IMR-90 (cell line): ENCODE results near the gene ZMIZ1. TPM values are rescaled to one million over a fixed set of nuclear protein-coding genes. Genes with fewer than 3 reads are reported as not detected.

Source experiments
- ATAC-seq: fragments of 200-7000 bp; cut with Tn5 transposase; 2 replicates; pipeline ENCODE4 v1.9.1; 2020; ENCODE audit warnings: low read depth, mild to moderate bottlenecking, moderate library complexity
- BruUV-seq: library from RNA; stranded (reverse); fragments of 400-500 nt; replicated peaks from 2 replicates; lab custom pipeline; 2021; lab: Mats Ljungman, UMichigan
- CTCF ChIA-PET: fragments of 300-600 bp; formaldehyde crosslinking; extraction: SDS; loops from one replicate; lab custom pipeline; 2021; ENCODE audit warnings: antibody characterized with exemption; lab: Yijun Ruan, JAX
- POLR2A ChIA-PET: fragments of 300-600 bp; sonication (Branson Sonifier 250); formaldehyde crosslinking; loops from one replicate; lab custom pipeline; 2022; ENCODE audit warnings: antibody characterized with exemption; ENCODE audit not compliant: unreplicated experiment; lab: Charles Lee
- DNase-seq: peaks from one replicate; pipeline ENCODE4 v3.0.0; 2013
- H2AFZ ChIP-seq: replicated peaks from 2 replicates; pipeline ENCODE3; 2013; ENCODE audit warnings: low read length, mild to moderate bottlenecking; ENCODE audit not compliant: poor library complexity
- H2AK5ac ChIP-seq: 2 replicates; pipeline ENCODE4 v1.6.1; 2013; ENCODE audit warnings: low read depth, low read length, inconsistent platforms
- H2AK9ac ChIP-seq: replicated peaks from 2 replicates; pipeline ENCODE3; 2013; ENCODE audit warnings: mild to moderate bottlenecking, low read depth, low read length, moderate library complexity; ENCODE audit not compliant: poor library complexity
- H2BK120ac ChIP-seq: 2 replicates; pipeline ENCODE4 v1.6.1; 2013; ENCODE audit warnings: low read depth, low read length, inconsistent platforms
- H2BK15ac ChIP-seq: 3 replicates; pipeline ENCODE4 v1.6.1; 2013; ENCODE audit warnings: low read depth, low read length, inconsistent platforms
- H2BK20ac ChIP-seq: 2 replicates; pipeline ENCODE4 v1.6.1; 2013; ENCODE audit warnings: low read depth, mild to moderate bottlenecking, inconsistent platforms, low read length, moderate library complexity
- H2BK5ac ChIP-seq: 2 replicates; pipeline ENCODE4 v1.6.1; 2013; ENCODE audit warnings: mild to moderate bottlenecking, low read depth, low read length, inconsistent platforms; ENCODE audit not compliant: poor library complexity, severe bottlenecking
- H3K14ac ChIP-seq: replicated peaks from 2 replicates; pipeline ENCODE4 v1.6.1; 2013; ENCODE audit warnings: low read depth, low read length, inconsistent platforms
- H3K18ac ChIP-seq: 2 replicates; pipeline ENCODE4 v1.6.1; 2013; ENCODE audit warnings: low read depth, low read length, control low read depth
- H3K23ac ChIP-seq: 2 replicates; pipeline ENCODE4 v1.6.1; 2013; ENCODE audit warnings: low read depth, low read length, inconsistent platforms
- H3K27ac ChIP-seq: 2 replicates; pipeline ENCODE4 v1.5.1; 2013; ENCODE audit warnings: mild to moderate bottlenecking, control low read depth, low read length; ENCODE audit not compliant: insufficient read depth
- H3K27me3 ChIP-seq: 2 replicates; pipeline ENCODE4 v1.6.1; 2013; ENCODE audit warnings: low read length; ENCODE audit not compliant: control insufficient read depth, insufficient read depth
- H3K36me3 ChIP-seq: 2 replicates; pipeline ENCODE4 v1.6.1; 2013; ENCODE audit warnings: low read length, mixed read lengths; ENCODE audit not compliant: control insufficient read depth, insufficient read depth
- H3K4ac ChIP-seq: 2 replicates; pipeline ENCODE4 v1.6.1; 2013; ENCODE audit warnings: low read depth, low read length, inconsistent platforms
- H3K4me1 ChIP-seq: 2 replicates; pipeline ENCODE4 v1.6.1; 2013; ENCODE audit warnings: low read length, mixed read lengths; ENCODE audit not compliant: control insufficient read depth, insufficient read depth
- H3K4me2 ChIP-seq: 2 replicates; pipeline ENCODE4 v1.6.1; 2013; ENCODE audit warnings: low read depth, mild to moderate bottlenecking, control low read depth, low read length, moderate library complexity
- H3K4me3 ChIP-seq: 2 replicates; pipeline ENCODE4 v1.5.1; 2013; ENCODE audit warnings: low read depth, mild to moderate bottlenecking, control low read depth, low read length, moderate library complexity; ENCODE audit not compliant: insufficient read depth
- H3K56ac ChIP-seq: 2 replicates; pipeline ENCODE4 v1.6.1; 2013; ENCODE audit warnings: low read length, inconsistent platforms; ENCODE audit not compliant: insufficient read depth; ENCODE audit errors: extremely low read depth
- H3K79me1 ChIP-seq, 2 experiments: 2 replicates each; pipeline ENCODE4 v1.6.1; 2013; ENCODE audit warnings: low read length in 2 of 2, inconsistent platforms in 1 of 2, low read depth in 1 of 2
- H3K9ac ChIP-seq: 2 replicates; pipeline ENCODE4 v1.6.1; 2013; ENCODE audit warnings: low read depth, low read length, control low read depth
- H3K9me1 ChIP-seq: 2 replicates; pipeline ENCODE4 v1.6.1; 2013; ENCODE audit warnings: low read length, inconsistent platforms; ENCODE audit not compliant: insufficient read depth
- H3K9me3 ChIP-seq: 2 replicates; pipeline ENCODE4 v1.6.1; 2013; ENCODE audit warnings: low read length; ENCODE audit not compliant: control insufficient read depth, insufficient read depth
- H4K20me1 ChIP-seq: 2 replicates; pipeline ENCODE4 v1.6.1; 2013; ENCODE audit warnings: low read length, inconsistent platforms; ENCODE audit not compliant: insufficient read depth
- H4K5ac ChIP-seq: 2 replicates; pipeline ENCODE4 v1.6.1; 2013; ENCODE audit warnings: mild to moderate bottlenecking, low read depth, low read length, control low read depth
- H4K8ac ChIP-seq, 2 experiments: 2 replicates each; pipeline ENCODE4 v1.6.1; 2013; ENCODE audit warnings: low read depth in 2 of 2, low read length in 2 of 2, control low read depth in 1 of 2, inconsistent platforms in 1 of 2
- H4K91ac ChIP-seq: 2 replicates; pipeline ENCODE4 v1.6.1; 2013; ENCODE audit warnings: low read depth, low read length, inconsistent platforms; ENCODE audit not compliant: insufficient read depth
- CEBPB ChIP-seq: IDR thresholded peaks from 2 replicates; pipeline ENCODE4 v1.6.1; 2012; ENCODE audit warnings: low read depth, low read length, improper control_type of control experiment
- CHD1 ChIP-seq: IDR thresholded peaks from 2 replicates; pipeline ENCODE4 v1.6.1; 2012; ENCODE audit warnings: low read depth, low read length, improper control_type of control experiment
- FOS ChIP-seq: fragments of 150-350 bp; IDR thresholded peaks from 2 replicates; pipeline ENCODE4 v1.6.1; 2016; ENCODE audit warnings: low read depth, low read length
- MAZ ChIP-seq: IDR thresholded peaks from 2 replicates; pipeline ENCODE4 v1.6.1; 2012; ENCODE audit warnings: low read depth, mild to moderate bottlenecking, low read length, improper control_type of control experiment, moderate library complexity, borderline replicate concordance
- RAD21 ChIP-seq: IDR thresholded peaks from 2 replicates; pipeline ENCODE4 v1.6.1; 2012; ENCODE audit warnings: low read length, improper control_type of control experiment
- RFX5 ChIP-seq: IDR thresholded peaks from 2 replicates; pipeline ENCODE4 v1.8.0; 2012; ENCODE audit warnings: low read depth, mild to moderate bottlenecking, low read length, moderate library complexity
- WGBS, 2 experiments: methylation state at CpG; one replicate each; pipeline versions ENCODE4 v1.1.5 to v1.1.7; 2013; ENCODE audit warnings: missing lambda C conversion rate in 2 of 2; ENCODE audit not compliant: insufficient read length in 1 of 2; ENCODE audit errors: extremely low coverage in 2 of 2; 5-methylcytosine and 5-hydroxymethylcytosine counted together
- dilution Hi-C: fragments of 300-500 bp; cut with HindIII; formaldehyde crosslinking; loops from one replicate; pipeline ENCODE4 v1.14.3; 2018; ENCODE audit warnings: low sequenced_read_pairs; ENCODE audit not compliant: unreplicated experiment
- in situ Hi-C: fragments of 300-500 bp; cut with MboI; formaldehyde crosslinking; loops from 3 replicates; pipeline ENCODE4 v1.14.3; 2019; ENCODE audit warnings: low sequenced_read_pairs, inconsistent platforms, mixed read lengths
- intact Hi-C: fragments of 100-400 bp; cut with micrococcal nuclease; formaldehyde crosslinking; loops from 2 replicates; pipeline ENCODE4 v1.10.0; 2022
- polyA plus RNA-seq, 3 experiments: library from polyadenylated mRNA; depleted of rRNA; stranded (reverse); fragments of >200 nt; gene quantifications; 2 replicates each; pipeline ENCODE4 v1.2.3, GENCODE V29; 2012; ENCODE audit warnings: low replicate concordance in 1 of 3
- total RNA-seq: library from RNA; depleted of rRNA; stranded (reverse); fragments of >200 nt; gene quantifications from 2 replicates; pipeline ENCODE4 v1.2.3, GENCODE V29; 2012
- TF ChIP-seq, protein P1 (sequence below): fragments of 150-350 bp; IDR thresholded peaks from 2 replicates; pipeline ENCODE4 v1.6.1; 2016; ENCODE audit warnings: low read depth, mild to moderate bottlenecking, low read length, moderate library complexity, borderline replicate concordance

Gene ZMIZ1
- total and polyA plus RNA-seq, 2 of the 4 experiments (the other 2 are of a cell fraction), result 6.6 to 48.7 TPM

DNA sequence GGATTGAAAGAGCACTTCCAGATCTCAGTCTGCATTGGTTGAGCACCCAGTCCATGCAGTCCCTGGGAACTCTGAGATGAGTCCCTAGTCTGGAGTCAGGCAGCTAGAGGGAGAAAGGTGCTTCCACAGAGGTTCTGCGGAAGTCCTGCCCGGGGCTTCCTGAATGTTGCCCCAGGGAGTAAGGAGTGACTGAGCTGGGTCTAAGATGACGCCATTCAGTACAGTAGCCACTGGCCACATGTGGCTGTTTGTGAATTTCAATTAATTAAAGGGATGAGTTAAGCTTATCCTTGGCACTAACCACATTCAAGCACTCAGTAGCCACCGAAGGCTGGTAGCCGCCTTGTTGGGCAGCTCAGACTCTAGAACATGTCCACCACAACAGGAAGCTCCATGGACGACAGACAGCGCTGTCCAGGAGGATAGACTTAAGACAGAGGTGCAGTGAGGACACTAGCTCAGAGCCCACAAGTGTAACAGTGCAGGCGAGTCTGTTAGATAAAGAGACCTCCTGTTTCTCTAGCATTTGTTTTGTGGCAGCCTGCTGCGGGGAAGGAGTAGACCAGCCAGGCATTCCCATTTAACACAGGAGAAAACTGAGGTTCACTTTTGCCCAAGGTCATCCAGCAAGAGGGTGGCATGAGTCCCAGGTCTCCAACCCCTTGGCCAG is 176.9 kb downstream of the ZMIZ1 start:
- POLR2A ChIA-PET, result no interaction called here
- no peak for DNase-seq
- Histone ChIP-seq H3K4ac (peak overlapping the region; percentile 7; the same call in 1 of the 2 replicates), H3K56ac (no peak overlapping the region), H2AK9ac (peak overlapping the region; percentile 32), H3K27me3 (no peaks in the 10 kb centered on the region), H2AFZ (peak overlapping the region; percentile 0), H3K23ac (peak overlapping the region; percentile 42), H2BK120ac (no peak overlapping the region), H3K36me3 (peaks cover 7% of the 10 kb centered on the region), H4K5ac (no peak overlapping the region), H3K9me1 (peaks cover 59% of the 10 kb centered on the region), H3K79me1 (peaks cover 49 to 87% of the 10 kb centered on the region in 2 experiments), H3K4me2 (no peak overlapping the region), H3K4me1 (peaks cover 40% of the 10 kb centered on the region), H2AK5ac (peak overlapping the region; percentile 63; the same call in 1 of the 2 replicates), H4K8ac (no peak overlapping the region), H2BK20ac (no peak overlapping the region), H4K91ac (no peak overlapping the region), H3K9me3 (no peaks in the 10 kb centered on the region), H3K9ac (no peak overlapping the region), H3K18ac (no peak overlapping the region), H3K27ac (no peak overlapping the region), H2BK15ac (no peak overlapping the region), H3K4me3 (no peak overlapping the region), H2BK5ac (no peak overlapping the region), H3K14ac (peak overlapping the region; percentile 27; the same call in 1 of the 2 replicates), H4K20me1 (peaks cover 93% of the 10 kb centered on the region)
- in situ Hi-C loops, result no loop called here
- CTCF ChIA-PET, result no interaction called here
- TF ChIP-seq FOS (no peak), CEBPB (no peak), RAD21 (no peak), MAZ (no peak), RFX5 (no peak), CHD1 (no peak)
- TF ChIP-seq, protein P1, sequence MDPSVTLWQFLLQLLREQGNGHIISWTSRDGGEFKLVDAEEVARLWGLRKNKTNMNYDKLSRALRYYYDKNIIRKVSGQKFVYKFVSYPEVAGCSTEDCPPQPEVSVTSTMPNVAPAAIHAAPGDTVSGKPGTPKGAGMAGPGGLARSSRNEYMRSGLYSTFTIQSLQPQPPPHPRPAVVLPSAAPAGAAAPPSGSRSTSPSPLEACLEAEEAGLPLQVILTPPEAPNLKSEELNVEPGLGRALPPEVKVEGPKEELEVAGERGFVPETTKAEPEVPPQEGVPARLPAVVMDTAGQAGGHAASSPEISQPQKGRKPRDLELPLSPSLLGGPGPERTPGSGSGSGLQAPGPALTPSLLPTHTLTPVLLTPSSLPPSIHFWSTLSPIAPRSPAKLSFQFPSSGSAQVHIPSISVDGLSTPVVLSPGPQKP, result no peak
- intact Hi-C loops, result no loop called here
- no peak for ATAC-seq
- no TSS peak for BruUV-seq
- dilution Hi-C loops, result no loop called here
- 94% methylated on average over 3 of the region's 9 CpGs; no CpG with 5 or more reads in 1 of the 2 experiments for WGBS, 2 experiments
